Suprapubic skin (tissue), 4 donors: ENCODE results near the gene CFAP90. TPM values are rescaled to one million over a fixed set of nuclear protein-coding genes. Genes with fewer than 3 reads are reported as not detected.

Experiments used
- DNase-seq, 2 donors: peaks; one replicate each; pipeline ENCODE4 v3.0.0-alpha.2; 2019; ENCODE audit warnings: low spot score in 2 of 2
- H3K27ac ChIP-seq: fragments of 200-600 bp; sonication (generic); one replicate; pipeline ENCODE4 v1.5.1; 2019
- H3K27me3 ChIP-seq: fragments of 200-600 bp; sonication (generic); one replicate; pipeline ENCODE4 v1.5.1; 2019
- H3K36me3 ChIP-seq: fragments of 200-600 bp; sonication (generic); one replicate; pipeline ENCODE4 v1.5.1; 2019
- H3K4me1 ChIP-seq: fragments of 200-600 bp; sonication (generic); one replicate; pipeline ENCODE4 v1.5.1; 2019
- H3K4me3 ChIP-seq: fragments of 200-600 bp; sonication (generic); one replicate; pipeline ENCODE4 v1.5.1; 2019; ENCODE audit warnings: mild to moderate bottlenecking
- H3K9me3 ChIP-seq: fragments of 200-600 bp; sonication (generic); one replicate; pipeline ENCODE4 v1.5.1; 2019
- CTCF ChIP-seq, 2 donors: fragments of 200-600 bp in 1 of 2; fragments of 450-650 bp in 1 of 2; sonication (generic) in 1 of 2; IDR thresholded peaks; one replicate each; pipeline ENCODE4 v1.5.1; 2016 to 2019; ENCODE audit warnings: antibody characterized with exemption in 2 of 2, mild to moderate bottlenecking in 1 of 2, moderate library complexity in 1 of 2
- EP300 ChIP-seq: sonication (generic); formaldehyde crosslinking; IDR thresholded peaks from one replicate; pipeline ENCODE4 v1.6.1; 2017; ENCODE audit warnings: antibody characterized with exemption
- POLR2A ChIP-seq, 2 donors: fragments of 450-650 bp; IDR thresholded peaks; one replicate each; pipeline ENCODE4 v1.6.1; 2017; ENCODE audit warnings: antibody characterized with exemption in 2 of 2, mild to moderate bottlenecking in 2 of 2, moderate library complexity in 2 of 2
- POLR2AphosphoS5 ChIP-seq, 3 donors: sonication (generic); formaldehyde crosslinking; IDR thresholded peaks; one replicate each; pipeline ENCODE4 v1.6.1; 2017; ENCODE audit warnings: antibody characterized with exemption in 3 of 3
- WGBS: methylation state at CpG from one replicate; pipeline ENCODE4 v1.1.5; 2018; 5-methylcytosine and 5-hydroxymethylcytosine counted together
- total RNA-seq, 4 donors: library from RNA; depleted of rRNA; stranded (reverse); fragments of >200 nt; gene quantifications; one replicate each; pipeline ENCODE4 v1.1.0, GENCODE V29; 2016

CFAP90 gene
- total RNA-seq, 4 donors from 2014 or later, result 1.4 TPM; not detected in 3

GRCh38 chr5:7784683-7785380 is 66.1 kb downstream of the CFAP90 start:
- no peak for TF ChIP-seq EP300
- TF ChIP-seq CTCF (IDR thresholded peaks at IDR 0.05), result no peak
- TF ChIP-seq POLR2AphosphoS5 (IDR thresholded peaks at IDR 0.05), result no peak
- no peak for TF ChIP-seq POLR2A (IDR thresholded peaks at IDR 0.05)
- no peak overlapping the region for H3K4me3 ChIP-seq
- H3K27me3 ChIP-seq, result no peaks in the 10 kb centered on the region
- no peaks in the 10 kb centered on the region for H3K9me3 ChIP-seq
- H3K4me1 ChIP-seq, result no peaks in the 10 kb centered on the region
- no peak for DNase-seq
- H3K36me3 ChIP-seq, result no peaks in the 10 kb centered on the region
- no peak overlapping the region for H3K27ac ChIP-seq
- WGBS, result 53% methylated on average over 4 of the region's 4 CpGs

GRCh38 chr5:7781899-7782298 is 69.0 kb downstream of the CFAP90 start:
- H3K36me3 ChIP-seq, result no peaks in the 10 kb centered on the region
- DNase-seq, result no peak
- 44% methylated on average over 3 of the region's 3 CpGs for WGBS
- H3K9me3 ChIP-seq, result no peaks in the 10 kb centered on the region
- H3K27ac ChIP-seq, result no peak overlapping the region
- no peak for TF ChIP-seq POLR2A (IDR thresholded peaks at IDR 0.05)
- no peak for TF ChIP-seq EP300
- TF ChIP-seq POLR2AphosphoS5 (IDR thresholded peaks at IDR 0.05), result no peak
- TF ChIP-seq CTCF (IDR thresholded peaks at IDR 0.05), result no peak
- H3K27me3 ChIP-seq, result no peaks in the 10 kb centered on the region
- no peak overlapping the region for H3K4me3 ChIP-seq
- no peaks in the 10 kb centered on the region for H3K4me1 ChIP-seq

Other genes with a start within 250 kb of the CFAP90 start
- 10 to 100 TPM in 2 of 4 donors, 1 to 10 TPM in 2; 7.6 to 13.7 (median 10.1) TPM for gene FASTKD3, start 17.9 kb upstream of the CFAP90 start, total RNA-seq
- 10 to 100 TPM; 33.5 to 51.2 (median 38.4) TPM for gene MTRR, start 18.0 kb upstream of the CFAP90 start, total RNA-seq